Activated T-cell treated with anti-CD3 and anti-CD28 coated beads, Interleukin-2, amount 50 U/mL, for 4 hours (primary cell): ENCODE measurements around the gene SHC1. TPM values are rescaled to one million over a fixed set of nuclear protein-coding genes. Genes with fewer than 3 reads are reported as not detected.
A peak's percentile ranks its signal among the peaks of the same experiment; 100 is the strongest.
"Not testable (repeated sequence)": the region's sequence is repeated elsewhere in the genome, so short reads cannot be mapped to it uniquely, and the experiment has no call there.

Experiments
- ATAC-seq, 2 donors: fragments of 200-7000 bp; cut with Tn5 transposase; one replicate each; pipeline ENCODE4 v1.10.0; 2021
- DNase-seq: peaks from one replicate; pipeline ENCODE4 v3.0.0-alpha.2; 2020
- H3K27me3 Mint-ChIP-seq: one replicate; pipeline ENCODE4 v1.8.0; 2021; ENCODE audit warnings: low read depth, mixed read lengths
- H3K36me3 Mint-ChIP-seq: one replicate; pipeline ENCODE4 v1.8.0; 2022; ENCODE audit warnings: mixed read lengths; ENCODE audit not compliant: insufficient read depth
- H3K4me1 Mint-ChIP-seq: one replicate; pipeline ENCODE4 v1.8.0; 2021; ENCODE audit warnings: low read depth, mixed read lengths
- H3K4me3 Mint-ChIP-seq: one replicate; pipeline ENCODE4 v1.8.0; 2021; ENCODE audit warnings: mild to moderate bottlenecking, moderate library complexity, mixed read lengths
- H3K9me3 Mint-ChIP-seq: one replicate; pipeline ENCODE4 v1.8.0; 2021; ENCODE audit warnings: mixed read lengths
- total RNA-seq, 3 donors: library from RNA; stranded (reverse); gene quantifications; one replicate each; pipeline ENCODE4 v1.2.1, GENCODE V29; 2021

The SHC1 gene
- total RNA-seq, 3 donors from 2014 or later = 38.7 to 43.7 (median 39.2) TPM

DNA sequence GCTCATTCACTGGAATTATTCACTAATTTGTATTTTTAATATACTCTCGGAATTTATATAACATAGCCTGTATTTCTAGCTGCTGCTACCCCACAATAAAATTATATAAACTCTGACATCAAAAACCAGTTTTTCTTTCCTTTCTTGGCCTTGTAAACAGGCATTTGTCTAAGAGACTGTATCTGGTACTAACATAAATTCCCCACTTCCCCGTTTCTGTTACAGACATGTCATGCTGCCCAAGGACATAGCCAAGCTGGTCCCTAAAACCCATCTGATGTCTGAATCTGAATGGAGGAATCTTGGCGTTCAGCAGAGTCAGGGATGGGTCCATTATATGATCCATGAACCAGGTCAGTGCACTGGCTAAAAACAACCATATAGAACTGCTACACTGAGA is 7.2 kb upstream of the SHC1 start:
- not testable (repeated sequence) for H3K36me3 Mint-ChIP-seq, H3K27me3 Mint-ChIP-seq, ATAC-seq, DNase-seq, H3K4me3 Mint-ChIP-seq, H3K9me3 Mint-ChIP-seq, H3K4me1 Mint-ChIP-seq

GRCh38 chr1:154975409-154976059 is 5.0 kb upstream of the SHC1 start:
- peaks cover 28% of the 10 kb centered on the region for H3K4me1 Mint-ChIP-seq
- no peaks in the 10 kb centered on the region for H3K27me3 Mint-ChIP-seq
- H3K36me3 Mint-ChIP-seq = peaks cover 14% of the 10 kb centered on the region
- H3K9me3 Mint-ChIP-seq = no peaks in the 10 kb centered on the region
- DNase-seq (peak; percentile 37), ATAC-seq (peak; percentile 11 to 15)
- H3K4me3 Mint-ChIP-seq = no peak overlapping the region

- H3K4me3 Mint-ChIP-seq = no peak overlapping the region
- H3K9me3 Mint-ChIP-seq = no peaks in the 10 kb centered on the region
- ATAC-seq = peak; percentile 51 to 56
- DNase-seq = peak; percentile 90
- no peaks in the 10 kb centered on the region for H3K27me3 Mint-ChIP-seq
- H3K36me3 Mint-ChIP-seq = peaks cover 14% of the 10 kb centered on the region
- peaks cover 28% of the 10 kb centered on the region for H3K4me1 Mint-ChIP-seq
Measured at GRCh38 chr1:154974808-154975408, 4.4 kb upstream of the SHC1 start.

DNA sequence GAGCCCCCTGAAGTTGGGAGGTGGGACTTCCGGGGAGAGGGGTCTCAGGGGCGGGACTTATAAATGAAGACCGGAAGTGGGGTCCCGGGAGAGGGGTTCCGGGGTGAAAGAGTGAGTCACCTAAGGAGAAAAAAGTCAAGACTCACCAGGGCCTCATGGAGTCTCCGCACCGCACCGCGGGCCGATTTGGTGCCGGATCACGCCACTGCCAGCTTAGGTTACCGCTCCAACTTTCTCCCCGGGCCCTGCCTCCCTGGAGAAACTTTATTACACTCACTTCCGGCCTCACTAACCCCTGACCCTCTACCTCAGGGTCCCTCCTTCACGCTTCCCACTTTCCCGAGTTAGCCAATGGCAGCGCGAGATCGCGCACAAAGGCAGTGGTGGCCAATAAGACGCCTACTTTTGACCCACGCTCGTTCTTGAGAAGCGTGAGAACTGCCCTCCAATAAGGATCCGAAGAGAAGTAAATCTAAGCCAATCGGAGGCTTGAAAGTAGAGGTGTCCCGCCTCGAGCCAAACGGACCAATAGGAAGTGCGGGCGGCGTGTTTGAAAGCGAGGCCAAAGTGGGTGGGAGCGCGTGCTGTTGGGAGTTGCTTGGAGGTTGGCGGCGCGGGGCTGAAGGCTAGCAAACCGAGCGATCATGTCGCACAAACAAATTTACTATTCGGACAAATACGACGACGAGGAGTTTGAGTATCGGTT is 3.7 kb upstream of the SHC1 start, which contains the start of gene CKS1B:
CKS1B (plus strand) TSS at position 580 of the 706 bp plus-strand sequence; CDS start at position 645, 65 bp downstream.
- ATAC-seq = peak; percentile 84 to 87
- Mint-ChIP-seq H3K36me3 (peaks cover 13% of the 10 kb centered on the region), H3K27me3 (no peaks in the 10 kb centered on the region)

DNA sequence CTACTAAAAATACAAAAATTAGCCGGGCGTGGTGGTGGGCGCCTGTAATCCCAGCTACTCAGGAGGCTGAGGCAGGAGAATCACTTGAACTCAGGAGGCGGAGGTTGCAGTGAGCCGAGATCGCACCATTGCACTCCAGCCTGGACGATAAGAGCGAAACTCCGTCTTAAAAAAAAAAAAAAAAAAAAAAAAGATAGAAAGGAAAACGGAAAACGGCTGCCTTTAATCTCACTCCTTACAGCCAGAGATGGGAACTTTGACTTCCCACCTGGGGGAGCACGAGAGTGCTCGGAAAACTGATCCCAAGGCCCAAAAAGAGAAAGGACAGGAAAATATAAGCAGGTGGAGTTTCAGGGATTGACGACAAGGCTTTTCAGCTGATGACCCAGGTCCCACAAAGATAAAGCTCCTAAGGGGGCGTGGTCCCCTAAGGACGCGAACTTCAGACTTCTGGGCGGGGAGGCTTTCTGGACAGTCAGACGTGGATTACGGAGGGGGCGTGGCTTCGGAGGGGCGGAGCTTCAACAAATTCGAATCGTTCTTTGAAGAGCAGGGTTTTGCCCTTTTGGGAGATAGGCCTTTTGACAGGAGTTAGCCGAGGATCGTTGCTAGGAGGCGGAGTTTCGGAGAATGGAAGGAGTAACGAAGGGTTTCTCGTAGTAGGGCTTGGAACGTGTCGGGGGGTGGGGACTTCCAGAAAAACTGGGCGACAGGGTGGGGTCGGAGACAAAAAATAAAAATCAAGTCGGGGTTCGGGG is 3.0 kb upstream of the SHC1 start:
- no peak overlapping the region for H3K4me3 Mint-ChIP-seq
- no peaks in the 10 kb centered on the region for H3K27me3 Mint-ChIP-seq
- DNase-seq (peak; percentile 90), ATAC-seq (peak; percentile 8 to 23)
- no peaks in the 10 kb centered on the region for H3K9me3 Mint-ChIP-seq
- H3K4me1 Mint-ChIP-seq = peaks cover 30% of the 10 kb centered on the region
- peaks cover 10% of the 10 kb centered on the region for H3K36me3 Mint-ChIP-seq

More for the DNA sequence above, 3.7 kb upstream of the SHC1 start, which contains the start of gene CKS1B:
- Mint-ChIP-seq H3K4me1 (peaks cover 29% of the 10 kb centered on the region), H3K9me3 (no peaks in the 10 kb centered on the region), H3K4me3 (no peak within 1 kb of the TSS)
- peak; percentile 94 for DNase-seq

GRCh38 chr1:154972517-154973343 is 2.2 kb upstream of the SHC1 start:
- Mint-ChIP-seq H3K4me3 (no peak overlapping the region), H3K4me1 (peaks cover 29% of the 10 kb centered on the region), H3K36me3 (peaks cover 10% of the 10 kb centered on the region), H3K9me3 (no peaks in the 10 kb centered on the region), H3K27me3 (no peaks in the 10 kb centered on the region)
- DNase-seq (no peak), ATAC-seq (no peak)

GRCh38 chr1:154972213-154972516 is 1.6 kb upstream of the SHC1 start:
- DNase-seq (no peak), ATAC-seq (no peak)
- peaks cover 10% of the 10 kb centered on the region for H3K36me3 Mint-ChIP-seq
- no peak overlapping the region for H3K4me3 Mint-ChIP-seq
- H3K27me3 Mint-ChIP-seq = no peaks in the 10 kb centered on the region
- H3K4me1 Mint-ChIP-seq = peaks cover 27% of the 10 kb centered on the region
- H3K9me3 Mint-ChIP-seq = no peaks in the 10 kb centered on the region

GRCh38 chr1:154971341-154971998 is 923 bp upstream of the SHC1 start:
- Mint-ChIP-seq H3K4me3 (peak overlapping the region; percentile 57), H3K4me1 (peaks cover 28% of the 10 kb centered on the region), H3K27me3 (no peaks in the 10 kb centered on the region), H3K36me3 (peaks cover 10% of the 10 kb centered on the region), H3K9me3 (no peaks in the 10 kb centered on the region)
- DNase-seq (no peak), ATAC-seq (no peak)

DNA sequence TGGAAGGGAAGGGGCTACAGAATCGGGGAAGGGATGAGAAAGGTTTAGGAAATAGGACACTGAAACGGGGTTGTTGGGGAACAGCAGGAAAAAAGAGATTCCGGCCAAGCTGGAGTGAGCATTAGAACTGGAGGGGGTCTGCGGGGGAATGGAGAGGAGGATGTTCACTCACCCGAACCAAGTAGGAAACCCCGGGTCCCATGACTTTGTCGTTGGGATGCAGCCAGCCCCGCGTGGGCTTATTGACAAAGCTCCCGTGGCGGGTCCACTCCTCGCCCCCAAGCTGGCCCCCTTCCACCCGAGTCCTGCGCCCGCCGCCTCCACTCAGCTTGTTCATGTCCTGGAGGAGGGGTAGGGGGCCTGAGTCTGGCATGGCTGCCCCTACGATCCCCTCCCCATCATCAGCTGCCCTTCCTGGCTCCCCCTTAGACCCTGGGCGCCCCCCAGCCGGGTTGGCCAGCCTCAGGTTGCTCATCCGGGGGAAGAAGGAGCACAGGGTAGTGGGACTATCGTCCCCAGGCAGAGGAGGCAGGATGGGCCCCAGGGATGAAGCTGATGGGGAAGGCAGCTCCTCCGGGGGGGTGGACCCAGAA is 591 bp downstream of the SHC1 start:
- Mint-ChIP-seq H3K9me3 (no peaks in the 10 kb centered on the region), H3K27me3 (no peaks in the 10 kb centered on the region), H3K36me3 (peaks cover 10% of the 10 kb centered on the region), H3K4me1 (peaks cover 28% of the 10 kb centered on the region), H3K4me3 (no peak overlapping the region)
- ATAC-seq = no peak
- no peak for DNase-seq

- ATAC-seq = no peak
- Mint-ChIP-seq H3K36me3 (peaks cover 13% of the 10 kb centered on the region), H3K9me3 (no peaks in the 10 kb centered on the region), H3K4me3 (no peak overlapping the region), H3K4me1 (peaks cover 28% of the 10 kb centered on the region), H3K27me3 (no peaks in the 10 kb centered on the region)
- no peak for DNase-seq
Measured at GRCh38 chr1:154969246-154969645, 1.3 kb downstream of the SHC1 start.

DNA sequence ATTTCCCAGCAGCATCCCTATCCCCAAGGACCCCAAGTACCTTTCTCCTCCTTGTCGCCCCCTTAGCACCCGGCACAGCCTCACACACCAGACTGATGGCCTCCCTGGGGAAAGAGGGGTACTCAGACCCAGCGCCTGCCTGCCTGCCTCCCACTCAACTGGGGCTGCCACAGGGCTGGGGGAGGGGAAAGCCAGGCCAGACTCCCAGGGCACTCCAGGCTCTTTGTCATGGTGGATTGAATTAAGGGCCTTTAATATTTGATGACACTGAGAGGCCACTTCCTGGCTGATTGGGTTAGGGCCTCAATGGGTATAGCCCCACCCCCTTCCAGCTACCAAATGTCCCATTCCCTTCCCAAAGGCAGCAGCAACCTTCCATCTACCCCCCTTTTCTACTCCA is 1.8 kb downstream of the SHC1 start:
- no peaks in the 10 kb centered on the region for H3K27me3 Mint-ChIP-seq
- no peaks in the 10 kb centered on the region for H3K9me3 Mint-ChIP-seq
- H3K4me1 Mint-ChIP-seq = peaks cover 30% of the 10 kb centered on the region
- peaks cover 17% of the 10 kb centered on the region for H3K36me3 Mint-ChIP-seq
- no peak for DNase-seq
- no peak overlapping the region for H3K4me3 Mint-ChIP-seq
- no peak for ATAC-seq

- no peaks in the 10 kb centered on the region for H3K27me3 Mint-ChIP-seq
- peaks cover 23% of the 10 kb centered on the region for H3K36me3 Mint-ChIP-seq
- DNase-seq = no peak
- H3K4me1 Mint-ChIP-seq = peaks cover 30% of the 10 kb centered on the region
- ATAC-seq = no peak
- no peaks in the 10 kb centered on the region for H3K9me3 Mint-ChIP-seq
- no peak overlapping the region for H3K4me3 Mint-ChIP-seq
Measured at GRCh38 chr1:154967331-154967950, 3.1 kb downstream of the SHC1 start.

DNA sequence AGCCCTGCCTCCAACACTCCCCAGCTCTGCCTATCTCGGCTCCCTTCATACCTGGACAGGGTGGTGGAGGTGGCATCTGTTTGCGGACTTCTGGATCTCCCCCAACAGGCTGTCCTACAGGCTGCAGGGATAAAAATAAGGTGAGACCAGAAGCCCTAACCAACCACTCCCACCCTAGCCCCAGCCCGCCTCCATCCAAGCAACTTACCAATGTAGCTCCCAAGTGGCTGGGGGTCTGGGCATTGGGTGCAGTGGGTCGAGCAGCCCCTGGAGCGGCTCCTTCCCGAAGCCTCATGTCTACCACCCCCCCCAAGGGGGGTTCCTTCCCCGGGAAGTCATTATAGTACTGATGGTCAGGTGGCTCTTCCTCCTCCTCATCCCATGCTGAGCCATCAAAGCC is 4.4 kb downstream of the SHC1 start:
- Mint-ChIP-seq H3K36me3 (peaks cover 17% of the 10 kb centered on the region), H3K4me3 (no peak overlapping the region), H3K27me3 (no peaks in the 10 kb centered on the region), H3K4me1 (peaks cover 22% of the 10 kb centered on the region), H3K9me3 (no peaks in the 10 kb centered on the region)
- ATAC-seq (no peak), DNase-seq (no peak)
